Fibroblast of skin of scalp (primary cell): Measurements from ENCODE around the gene OSBPL10.

Experiments used
- DNase-seq: peaks from one replicate; pipeline ENCODE4 v3.0.0-alpha.2; 2013

OSBPL10 gene

DNA sequence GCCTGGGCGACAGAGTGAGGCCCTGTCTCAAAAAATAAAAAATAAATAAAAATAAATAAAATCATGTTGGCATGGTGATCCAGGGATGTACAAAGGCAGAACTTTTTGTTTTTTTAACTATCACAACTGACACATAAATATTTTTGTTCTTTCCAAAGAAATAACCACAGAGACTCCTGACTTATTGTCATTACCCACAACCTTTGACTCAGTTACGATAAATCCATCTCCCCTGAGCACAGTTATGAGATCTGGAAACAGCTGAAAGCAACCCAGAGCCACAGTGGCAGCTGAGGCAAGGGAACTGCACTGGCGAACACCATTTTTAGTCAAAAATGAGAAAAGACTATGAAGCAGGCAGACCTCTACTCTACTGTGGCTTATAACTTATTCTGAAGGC is 24.0 kb downstream of the OSBPL10 start:
- DNase-seq = no peak

DNA sequence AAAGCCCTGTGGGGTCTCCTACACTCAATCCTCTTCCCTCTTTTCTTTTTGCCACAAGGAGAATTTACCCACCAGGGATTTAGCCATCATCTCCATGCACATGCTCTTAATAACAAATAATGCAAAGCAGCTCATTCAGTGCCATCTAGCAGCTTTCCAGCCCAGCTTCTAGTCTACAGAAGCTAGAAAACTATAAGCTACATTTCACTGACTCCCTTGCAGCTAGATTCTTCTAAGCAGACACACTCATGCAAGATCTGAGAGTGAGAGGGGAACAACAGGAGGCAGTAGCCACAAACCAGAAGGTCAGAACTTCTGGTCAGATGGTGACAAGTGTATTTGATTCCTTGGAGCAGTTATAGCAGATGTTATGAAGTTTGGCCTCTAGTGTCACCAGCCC is 25.5 kb downstream of the OSBPL10 start:
- no peak for DNase-seq

DNA sequence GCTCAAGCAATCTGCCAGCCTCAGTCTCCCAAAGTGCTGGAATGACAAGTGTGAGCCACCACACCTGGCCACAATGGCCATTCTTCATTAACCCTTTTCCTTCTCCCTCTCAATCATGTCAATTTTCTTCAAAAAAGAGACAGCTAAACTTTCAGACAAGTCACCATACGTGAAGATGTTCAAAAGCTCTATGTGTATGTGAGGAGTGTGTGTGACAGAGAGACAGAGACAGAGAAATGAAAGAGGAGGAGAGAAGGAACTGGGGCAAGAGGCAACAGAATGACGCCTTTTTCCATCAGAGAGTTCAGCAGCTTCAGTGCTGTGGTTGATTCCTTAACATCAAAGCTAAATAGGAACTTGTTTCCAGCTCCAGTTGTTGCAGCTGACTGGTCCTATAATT is 27.4 kb downstream of the OSBPL10 start:
- no peak for DNase-seq

DNA sequence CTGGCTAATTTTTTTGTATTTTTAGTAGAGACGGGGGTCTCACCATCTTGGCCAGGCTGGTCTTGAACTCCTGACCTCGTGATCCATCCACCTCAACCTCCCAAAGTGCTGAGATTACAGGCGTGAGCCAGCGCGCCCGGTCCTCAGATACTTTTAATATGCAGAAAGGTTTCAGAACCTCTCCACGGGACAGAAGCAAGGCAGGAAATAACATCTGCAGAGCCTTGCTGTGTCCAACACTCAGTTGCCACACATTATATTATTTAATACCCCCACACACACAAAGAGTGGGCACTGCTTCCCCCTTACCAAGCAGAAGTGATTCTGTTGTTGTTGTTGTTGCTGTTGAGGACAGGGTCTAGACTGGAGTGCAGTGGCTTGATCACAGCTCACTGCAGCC is 28.0 kb downstream of the OSBPL10 start:
- DNase-seq = no peak

DNA sequence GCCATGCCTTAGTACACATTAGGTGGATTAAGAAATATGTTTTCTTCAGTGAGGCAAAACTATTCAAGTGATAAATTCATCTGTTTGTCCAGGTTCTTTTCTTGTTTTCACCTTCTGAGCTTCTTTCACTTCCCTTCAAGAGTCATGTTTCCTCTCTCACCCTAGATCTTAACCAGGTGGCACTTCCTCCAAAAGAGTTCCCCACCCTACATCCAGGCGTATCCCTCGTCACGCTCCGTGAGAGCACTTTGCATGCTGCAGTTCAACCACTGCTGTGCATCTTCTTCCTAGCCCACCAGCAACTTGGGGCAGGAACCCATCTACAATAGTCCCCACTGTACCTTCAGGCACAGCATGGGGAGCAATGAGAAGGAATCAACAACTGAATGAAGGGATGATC is 28.9 kb downstream of the OSBPL10 start:
- no peak for DNase-seq

DNA sequence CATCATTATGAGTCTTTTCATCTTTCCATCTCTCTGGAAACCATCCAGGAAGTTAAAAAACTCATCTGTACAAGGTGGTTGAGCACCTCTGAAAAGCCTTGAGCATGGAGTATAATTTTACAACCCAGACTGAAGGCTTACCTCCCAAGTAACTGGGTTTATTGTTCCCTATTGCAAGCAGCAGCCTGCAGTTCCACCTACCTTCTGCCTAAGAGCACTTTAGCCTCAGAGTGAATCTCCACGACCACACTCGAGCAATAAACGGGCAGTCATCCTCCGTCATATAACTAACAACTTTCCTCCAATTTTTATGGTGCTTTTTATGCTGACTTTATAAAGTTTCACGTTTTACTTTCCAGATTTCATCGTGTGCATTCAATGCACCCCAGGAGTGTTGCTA is 32.8 kb downstream of the OSBPL10 start:
- no peak for DNase-seq

DNA sequence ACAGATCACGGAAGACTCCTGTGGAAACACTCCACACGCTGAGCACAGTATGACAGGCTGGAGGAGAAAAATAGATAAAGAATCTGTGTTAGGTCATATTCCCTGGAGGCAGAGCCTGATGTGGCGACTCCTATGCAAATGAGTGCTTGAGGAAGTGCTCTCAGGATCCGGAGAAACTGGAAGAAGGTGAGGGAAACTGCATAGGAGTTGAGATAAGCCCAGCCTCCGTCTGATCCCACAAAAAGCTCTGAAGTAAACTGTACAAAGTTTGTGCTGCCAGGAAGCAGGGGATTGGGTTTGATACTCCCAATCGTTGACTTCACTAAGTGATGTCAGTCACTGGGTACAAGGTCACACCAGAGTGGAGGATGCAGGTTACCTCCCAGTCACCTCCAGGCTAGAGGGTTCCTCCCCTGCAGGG is 33.4 kb downstream of the OSBPL10 start:
- DNase-seq = no peak

DNA sequence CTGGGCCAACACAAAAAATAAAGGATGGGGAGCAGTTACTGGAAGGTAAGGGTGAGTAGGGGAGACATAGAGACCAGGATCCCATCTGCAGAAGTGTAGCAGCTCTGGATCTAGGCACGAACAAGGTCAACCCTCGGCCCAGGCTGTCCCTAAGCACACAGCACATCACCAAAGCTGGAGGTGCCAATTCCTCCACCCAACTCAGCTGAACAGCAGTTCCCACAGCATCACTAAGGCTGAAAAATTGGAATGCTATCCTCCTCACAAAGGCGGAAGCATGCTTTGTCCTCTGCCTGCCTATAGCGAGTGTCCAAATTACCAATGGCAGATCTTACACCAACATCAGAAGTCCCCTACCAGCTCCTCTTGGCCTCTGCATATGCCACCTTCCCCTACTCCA is 33.9 kb downstream of the OSBPL10 start:
- no peak for DNase-seq

DNA sequence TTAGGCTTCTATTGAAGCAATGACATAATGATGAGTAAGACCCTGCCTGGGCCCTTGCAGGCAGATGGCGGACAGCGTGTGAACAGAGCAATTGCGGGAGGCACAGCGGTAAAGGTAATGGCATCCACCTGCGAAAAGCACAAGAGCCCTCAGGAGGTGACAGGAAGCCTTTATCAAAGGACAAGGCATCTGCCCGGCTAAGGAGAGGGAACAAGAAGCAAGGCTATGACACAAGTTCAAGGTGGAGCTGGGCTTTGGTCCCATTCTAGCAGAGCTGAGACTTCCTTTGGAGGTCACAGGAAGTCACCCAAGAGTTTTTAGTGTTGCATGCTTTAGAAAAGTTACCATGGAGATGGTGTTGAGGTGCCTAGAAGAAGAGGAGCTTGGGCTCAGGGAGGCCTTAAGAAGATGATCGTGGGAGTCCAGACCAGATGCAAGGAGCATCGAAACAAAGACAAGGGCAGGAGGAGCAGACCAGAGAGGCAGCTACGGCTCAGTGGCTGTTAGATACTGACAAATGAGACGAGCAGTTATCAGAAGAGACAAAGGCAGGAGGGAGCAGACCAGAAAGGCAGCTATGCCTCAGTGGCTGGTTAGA is 34.5 kb downstream of the OSBPL10 start:
- DNase-seq = no peak

DNA sequence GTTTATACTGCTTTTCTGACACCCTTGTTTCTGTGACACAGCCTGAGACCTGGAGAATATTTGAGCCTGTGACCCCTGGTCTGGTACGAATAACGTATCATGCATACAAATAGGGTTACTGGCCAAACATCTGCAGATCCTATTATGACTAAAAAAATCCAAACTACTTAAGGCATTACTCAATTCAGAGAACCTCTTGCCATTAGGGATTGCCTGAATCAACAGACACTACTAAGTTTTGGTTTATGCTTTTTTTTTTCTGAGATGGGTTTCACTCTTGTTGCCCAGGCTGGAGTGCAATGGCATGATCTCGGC is 35.4 kb downstream of the OSBPL10 start:
- DNase-seq = no peak

DNA sequence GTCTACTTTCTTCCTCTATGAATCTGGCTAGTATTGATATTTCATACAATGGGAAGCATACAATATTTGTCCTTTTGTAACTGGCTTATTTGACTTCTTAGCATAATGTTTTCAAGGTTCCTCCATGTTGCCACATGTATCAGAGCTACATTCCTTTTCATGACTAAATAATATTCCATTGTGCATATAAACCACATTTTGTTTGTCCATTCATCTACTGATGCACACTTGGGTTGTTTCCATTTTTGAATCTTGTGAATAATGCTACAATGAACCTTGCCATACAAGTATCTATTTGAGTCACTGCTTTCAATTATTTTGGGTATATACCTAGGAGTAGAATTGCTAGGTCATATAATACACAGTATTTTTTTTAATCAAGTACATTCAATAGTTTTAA is 38.0 kb downstream of the OSBPL10 start:
- DNase-seq = no peak

DNA sequence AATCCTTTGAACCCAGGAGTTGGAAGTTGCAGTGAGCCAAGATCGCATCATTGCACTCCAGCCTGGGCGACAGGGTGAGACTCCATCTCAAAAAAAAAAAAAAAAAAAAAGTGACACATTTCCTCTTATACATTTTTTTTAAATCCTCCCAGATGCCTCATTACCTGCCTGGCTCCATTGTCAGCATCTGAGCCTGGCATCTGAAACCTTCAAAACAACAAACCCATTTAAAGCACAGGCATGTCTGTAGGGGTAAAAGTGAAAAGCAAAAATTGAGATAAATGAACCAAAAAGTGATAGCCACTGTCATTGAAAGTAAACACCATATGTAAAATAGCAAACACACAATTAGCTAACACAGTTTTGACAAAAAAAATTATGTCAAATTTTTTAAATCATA is 38.6 kb downstream of the OSBPL10 start:
- no peak for DNase-seq

DNA sequence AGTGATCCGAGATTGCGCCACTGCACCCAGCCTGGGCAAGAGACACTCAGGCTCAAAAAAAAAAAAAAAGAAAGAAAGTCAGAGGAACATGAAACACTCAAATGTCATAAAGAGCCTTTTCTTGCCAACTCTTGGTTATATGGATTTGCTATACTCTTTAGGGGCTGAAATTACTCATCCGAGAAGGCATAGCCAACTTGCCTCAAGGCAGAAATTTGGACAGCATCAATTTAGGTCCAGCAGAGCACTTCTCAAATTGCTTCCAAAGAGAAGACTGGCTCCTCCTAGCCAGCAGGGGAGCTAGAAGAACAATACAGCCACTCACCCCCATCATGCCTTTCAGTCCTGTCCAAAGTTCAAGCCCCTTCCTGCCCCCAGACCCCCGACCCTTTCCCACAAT is 43.8 kb downstream of the OSBPL10 start:
- DNase-seq = no peak

DNA sequence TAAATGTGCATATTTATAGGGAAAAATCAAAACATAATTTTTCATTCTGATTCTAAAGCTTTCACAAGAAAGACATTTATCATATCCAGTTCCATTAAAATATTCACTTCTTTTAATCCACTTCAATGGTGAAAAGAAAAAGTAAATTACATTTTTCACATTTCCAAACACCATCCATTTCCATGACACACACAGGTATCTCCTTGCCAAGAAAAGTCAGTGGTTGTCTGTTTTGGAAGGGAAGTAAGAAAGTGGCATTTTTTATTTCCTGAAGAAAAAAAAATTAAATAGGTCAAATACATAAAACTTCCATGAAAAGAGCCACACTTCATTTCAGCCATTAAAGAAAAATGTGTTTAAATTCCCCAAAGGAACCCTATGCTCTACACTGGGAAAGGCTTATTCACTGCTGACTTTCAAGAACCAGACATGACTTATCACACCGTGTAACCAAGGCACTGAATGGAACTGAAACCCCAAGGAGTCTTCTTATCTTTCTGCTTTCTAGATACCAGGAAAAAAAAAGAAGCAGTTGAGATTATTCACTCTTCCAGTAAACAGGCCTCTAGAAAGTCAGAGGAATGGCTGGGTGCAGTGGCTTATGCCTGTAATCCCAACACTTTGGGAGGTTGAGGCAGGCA is 44.5 kb downstream of the OSBPL10 start:
- peak; percentile 31 for DNase-seq

DNA sequence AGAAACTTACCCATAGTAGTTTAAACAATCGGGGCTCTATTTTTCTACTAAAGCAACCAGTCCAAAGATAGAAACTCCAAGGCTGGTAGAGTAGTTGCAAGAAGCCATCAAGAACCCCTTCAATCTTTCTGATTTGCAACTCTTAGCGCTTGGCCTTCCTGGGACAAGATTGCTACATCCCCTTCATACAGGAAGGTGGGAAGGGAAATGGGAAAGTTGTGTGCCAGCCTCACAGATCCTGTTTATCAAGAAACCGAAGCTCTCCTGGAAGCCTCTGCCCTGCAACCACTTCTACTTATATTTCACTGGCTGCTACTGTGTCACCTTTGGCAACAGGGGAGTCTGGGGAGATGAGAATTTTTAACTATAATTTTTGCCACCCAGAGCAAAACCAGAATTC is 46.2 kb downstream of the OSBPL10 start:
- DNase-seq = no peak

DNA sequence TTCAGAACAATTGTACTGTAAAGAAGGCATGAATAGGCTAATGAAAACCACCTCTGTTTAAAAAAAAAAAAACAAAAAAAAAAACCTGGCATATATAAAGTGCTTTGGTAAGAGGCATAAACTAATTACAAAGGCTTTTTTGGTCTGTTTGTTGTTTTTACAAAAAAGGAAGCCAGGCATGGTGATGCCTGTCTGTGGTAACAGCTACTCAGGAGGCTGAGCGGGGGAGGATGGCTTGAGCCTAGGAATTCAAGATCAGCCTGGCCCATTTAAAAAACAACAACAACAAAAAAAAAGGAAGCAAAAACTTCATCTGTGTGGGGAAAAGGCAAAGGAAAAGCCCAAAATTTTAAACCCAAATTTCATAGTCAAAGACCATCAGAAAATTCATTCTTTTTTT is 47.0 kb downstream of the OSBPL10 start:
- no peak for DNase-seq

DNA sequence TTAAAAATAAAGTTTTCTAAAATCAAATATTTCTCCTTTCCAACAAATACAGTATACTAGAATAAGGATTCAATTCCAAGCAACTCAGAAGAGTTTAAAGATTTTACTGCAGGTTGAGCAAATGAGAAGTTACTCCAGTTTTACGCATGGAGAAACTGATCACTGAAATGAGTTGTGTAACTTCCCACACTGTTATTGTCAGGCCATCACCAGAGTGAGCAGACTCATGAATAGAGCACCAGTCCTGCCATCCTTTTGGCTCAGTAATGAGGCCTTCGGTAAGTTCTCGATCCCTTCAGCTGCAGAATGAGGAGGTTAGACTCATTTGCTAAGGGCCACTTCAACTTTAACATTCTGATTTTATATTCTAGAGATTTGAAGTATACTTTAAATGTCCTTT is 48.1 kb downstream of the OSBPL10 start:
- DNase-seq = no peak

DNA sequence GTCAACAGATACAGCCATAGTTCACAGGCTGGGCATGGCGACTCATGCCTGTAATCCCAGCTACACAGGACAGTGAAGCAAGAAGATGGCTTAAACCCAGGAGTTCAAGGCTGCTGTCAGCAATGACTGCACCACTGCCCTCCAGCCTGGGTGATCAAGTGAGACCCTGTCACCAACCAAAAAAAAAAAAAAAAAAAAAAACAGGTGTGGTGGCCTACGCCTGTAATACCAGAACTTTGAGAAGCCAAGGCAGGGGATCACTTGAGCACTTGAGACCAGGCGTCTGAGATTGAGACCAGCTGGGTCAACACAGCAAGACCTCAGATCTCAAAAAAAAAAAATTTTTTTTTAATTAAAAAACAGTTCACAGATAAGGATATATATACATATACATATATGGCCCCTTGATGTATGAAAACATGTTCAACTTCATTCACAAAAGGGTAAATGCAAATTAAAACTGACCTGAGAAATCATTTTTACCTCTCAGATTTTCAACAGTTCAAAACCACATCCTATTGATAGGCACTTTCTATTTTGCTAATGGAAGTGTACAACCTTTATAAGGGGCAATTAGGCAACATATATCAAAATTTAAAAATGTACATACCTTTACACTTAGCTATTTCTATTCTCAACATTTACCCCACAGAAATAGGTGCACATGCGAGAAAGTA is 51.1 kb downstream of the OSBPL10 start:
- DNase-seq = no peak

DNA sequence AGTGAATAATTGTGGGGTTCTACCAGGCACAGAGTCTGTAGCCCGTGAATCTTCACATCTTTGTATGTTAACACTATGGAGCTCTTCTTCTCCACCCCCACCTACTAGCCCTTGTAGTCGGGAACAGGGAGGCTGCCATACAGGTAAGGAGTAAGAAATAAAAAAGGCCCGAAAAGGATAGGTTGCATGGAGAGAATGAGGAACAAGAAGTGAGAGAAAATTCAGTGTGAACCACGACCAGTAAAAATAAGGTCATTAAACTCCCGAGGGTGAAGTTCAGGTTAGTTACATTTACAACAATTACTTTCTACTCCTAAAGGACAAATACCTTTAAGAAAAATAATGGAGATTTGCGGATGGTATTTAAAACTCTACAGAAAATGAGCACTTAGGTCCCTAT is 53.3 kb downstream of the OSBPL10 start:
- DNase-seq = no peak

DNA sequence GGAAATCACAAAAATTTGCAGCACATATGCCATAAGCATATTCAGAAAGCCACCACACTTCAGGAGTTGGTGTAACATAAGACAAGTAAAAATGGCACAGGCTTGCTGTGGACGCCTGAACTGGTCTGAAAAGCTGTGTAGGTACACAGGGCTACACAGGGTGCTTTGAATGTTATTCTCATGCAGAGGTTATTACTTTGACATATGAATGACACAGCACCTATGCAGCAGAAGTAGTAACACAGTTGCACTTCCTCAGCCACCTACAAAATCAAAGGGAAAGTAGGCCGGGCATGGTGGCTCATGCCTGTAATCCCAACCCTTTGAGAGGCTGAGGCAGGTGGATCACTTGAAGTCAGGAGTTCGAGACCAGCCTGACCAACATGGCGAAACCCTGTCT is 54.5 kb downstream of the OSBPL10 start:
- DNase-seq = no peak

DNA sequence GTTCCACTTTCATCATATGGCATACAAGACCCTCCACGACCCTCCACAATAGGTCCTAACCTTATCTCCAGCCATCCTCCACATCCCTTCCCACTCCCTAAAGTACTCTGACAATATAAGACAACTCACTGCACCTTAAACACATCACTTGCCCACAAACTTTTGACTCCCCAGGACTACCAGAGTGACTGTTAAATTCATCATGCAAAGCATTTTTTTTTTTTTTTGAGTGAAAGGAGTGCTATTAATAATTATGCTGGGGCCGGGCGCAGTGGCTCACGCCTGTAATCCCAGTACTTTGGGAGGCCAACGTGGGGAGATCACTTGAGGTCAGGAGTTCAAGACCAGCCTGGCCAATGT is 55.8 kb downstream of the OSBPL10 start:
- no peak for DNase-seq

DNA sequence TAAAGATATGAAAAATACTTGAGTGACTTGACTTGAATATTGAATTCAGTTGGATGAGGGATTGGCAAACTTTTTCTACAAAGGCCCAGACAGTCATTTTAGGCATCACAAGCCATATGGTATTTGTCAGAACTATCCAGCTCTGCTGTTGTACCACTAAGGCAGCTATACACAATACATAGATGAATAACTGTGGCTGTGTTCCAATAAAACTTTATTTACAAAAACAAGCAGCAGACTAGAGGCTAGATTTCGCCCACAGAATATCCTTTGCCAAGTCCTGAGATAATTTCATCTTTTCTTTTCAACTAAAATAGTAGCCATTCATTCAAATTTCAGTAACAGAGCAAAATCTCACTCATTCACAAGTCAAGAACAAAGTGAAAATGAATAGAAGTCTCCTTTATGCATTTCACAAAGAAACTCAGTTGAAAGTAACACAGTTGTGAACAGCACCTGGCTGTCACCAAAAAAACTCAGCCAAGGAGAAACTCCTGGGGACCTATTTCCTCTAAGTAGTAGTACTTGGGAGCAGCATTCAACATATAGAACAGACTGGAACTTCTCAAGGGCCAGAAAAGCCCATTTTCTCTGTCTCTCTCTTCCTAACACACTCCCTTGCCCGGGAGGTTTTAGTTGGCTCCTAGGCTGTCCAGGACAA is 56.3 kb downstream of the OSBPL10 start:
- DNase-seq = no peak

DNA sequence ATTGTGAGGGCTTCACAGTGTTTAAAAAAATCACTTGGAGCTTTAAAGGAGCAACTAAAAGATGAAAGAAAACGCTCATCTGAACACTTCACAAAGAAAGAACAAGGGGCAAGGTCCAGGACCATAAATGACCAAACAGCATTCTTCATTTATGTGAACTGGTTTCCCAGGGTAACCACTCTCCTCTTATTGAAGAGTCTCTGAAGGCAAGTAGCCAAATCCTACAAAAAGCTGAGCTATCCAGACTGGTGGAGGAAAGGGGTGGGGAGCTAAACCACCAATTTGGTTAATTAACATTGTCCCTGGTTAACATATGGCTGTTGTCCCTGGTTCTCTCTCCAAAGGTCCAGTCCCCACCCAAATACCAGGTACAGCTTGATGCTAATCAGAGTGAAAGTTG is 58.1 kb downstream of the OSBPL10 start:
- no peak for DNase-seq

DNA sequence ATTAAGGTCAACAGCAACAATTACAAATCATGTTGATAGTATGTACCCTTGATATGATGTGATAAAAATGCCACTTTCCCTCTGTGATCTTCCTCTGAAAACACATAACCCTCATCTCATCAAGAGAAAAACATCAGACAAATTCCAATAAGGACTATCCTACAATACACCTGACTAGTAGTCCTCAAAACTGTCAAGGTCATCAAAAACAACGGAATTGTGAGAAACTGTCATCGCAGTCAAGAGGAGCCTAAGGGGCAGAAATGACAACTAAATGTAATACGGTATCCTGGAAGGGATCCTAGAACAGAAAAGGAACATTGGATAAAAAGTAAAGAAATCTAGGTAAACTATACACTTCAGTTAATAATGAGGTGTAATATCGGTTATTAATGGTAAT is 59.2 kb downstream of the OSBPL10 start:
- no peak for DNase-seq
